Epithelial cell of prostate (primary cell): ENCODE results near the gene ZNF319.
"Not testable (repeated sequence)": the region's sequence is repeated elsewhere in the genome, so short reads cannot be mapped to it uniquely, and the experiment has no call there.

ENCODE experiments used
- DNase-seq: peaks from one replicate; pipeline ENCODE4 v3.0.0-alpha.2; 2011; ENCODE audit warnings: low read depth, low spot score
- H3K27ac ChIP-seq: fragments of 450-650 bp; 2 replicates; pipeline ENCODE4 v1.5.1; 2017; ENCODE audit warnings: mild to moderate bottlenecking

The ZNF319 gene

DNA sequence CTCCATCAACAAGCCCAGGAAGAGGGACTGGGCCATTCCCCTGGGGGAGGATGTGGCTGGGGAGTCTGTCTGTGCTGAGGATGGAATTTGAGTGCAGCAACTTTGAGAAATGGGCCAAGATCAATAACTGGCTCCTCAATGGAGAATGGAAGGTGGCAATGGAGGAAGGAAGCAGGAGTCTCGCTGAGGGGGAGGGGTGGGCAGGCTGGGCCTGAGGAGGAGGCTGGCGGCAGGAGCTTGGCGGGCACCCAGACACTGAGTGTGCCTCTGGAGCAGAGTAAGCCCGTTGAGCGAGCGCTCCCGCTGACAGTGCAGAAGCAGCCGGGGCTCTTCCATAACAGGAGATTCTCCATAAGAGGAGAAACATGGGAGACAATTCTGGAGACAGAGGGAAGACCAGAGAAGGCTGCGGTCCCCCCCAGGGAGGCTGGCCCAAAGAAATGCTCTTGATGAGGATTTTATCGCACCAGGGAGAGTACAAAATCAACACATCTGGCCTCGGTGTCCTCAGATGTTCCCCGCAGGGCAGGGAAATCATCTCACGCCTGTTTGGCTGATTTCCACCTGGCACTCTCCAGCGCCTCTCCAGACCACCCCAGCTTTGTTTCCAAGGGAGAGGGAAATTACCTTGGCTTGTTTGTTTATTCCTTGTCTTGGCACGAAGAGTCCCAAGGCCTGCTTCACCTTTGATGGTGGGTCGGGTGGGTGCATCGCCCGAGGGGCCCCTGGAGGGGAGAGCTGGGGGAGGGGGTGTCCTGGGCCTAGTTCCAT is 22.3 kb upstream of the ZNF319 start:
- DNase-seq = peak; percentile 26
- peak overlapping the region; percentile 73 for H3K27ac ChIP-seq

DNA sequence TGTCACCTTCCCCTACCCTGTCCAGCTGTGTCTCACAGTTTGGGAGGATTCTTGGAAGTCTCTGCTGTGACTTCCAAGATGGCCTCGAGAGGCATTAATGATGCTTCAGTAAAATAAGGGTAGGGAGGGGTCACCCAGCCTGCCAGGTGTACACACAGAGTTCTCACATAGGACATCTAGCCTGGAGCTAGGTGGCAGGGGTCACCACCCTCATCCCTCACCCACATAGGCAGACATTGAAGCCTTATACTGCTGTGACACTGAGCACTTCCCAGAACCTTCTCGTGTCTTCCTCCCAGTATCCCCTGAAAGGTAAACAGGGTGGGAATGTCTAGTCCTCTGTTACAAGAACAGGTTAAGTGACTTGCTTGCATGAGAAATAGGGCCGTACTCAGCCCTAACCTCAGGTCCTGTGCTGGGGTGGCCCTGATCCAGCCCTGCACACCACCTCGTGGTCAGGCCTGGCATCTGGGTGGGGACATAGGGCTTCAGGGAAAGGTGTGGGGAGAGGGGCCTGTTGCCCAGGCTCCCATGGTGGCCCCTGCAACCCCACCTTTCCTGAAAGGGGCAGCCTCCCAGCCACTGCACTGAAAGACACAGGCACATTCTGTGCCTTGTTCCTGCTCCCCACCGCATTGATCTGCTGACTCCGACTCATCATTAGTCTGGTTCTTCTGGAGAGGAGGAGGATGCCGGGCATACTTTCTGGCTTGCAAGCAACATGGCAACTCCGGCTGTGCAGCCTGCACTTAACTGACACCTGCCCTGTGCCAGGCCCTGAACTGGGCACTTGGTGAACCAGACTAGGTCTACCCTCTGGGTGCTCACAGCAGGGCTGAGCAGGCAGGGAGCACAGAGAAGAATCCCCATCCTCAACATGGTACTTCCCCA is 21.4 kb upstream of the ZNF319 start:
- peak; percentile 49 for DNase-seq
- H3K27ac ChIP-seq = peak overlapping the region; percentile 73

DNA sequence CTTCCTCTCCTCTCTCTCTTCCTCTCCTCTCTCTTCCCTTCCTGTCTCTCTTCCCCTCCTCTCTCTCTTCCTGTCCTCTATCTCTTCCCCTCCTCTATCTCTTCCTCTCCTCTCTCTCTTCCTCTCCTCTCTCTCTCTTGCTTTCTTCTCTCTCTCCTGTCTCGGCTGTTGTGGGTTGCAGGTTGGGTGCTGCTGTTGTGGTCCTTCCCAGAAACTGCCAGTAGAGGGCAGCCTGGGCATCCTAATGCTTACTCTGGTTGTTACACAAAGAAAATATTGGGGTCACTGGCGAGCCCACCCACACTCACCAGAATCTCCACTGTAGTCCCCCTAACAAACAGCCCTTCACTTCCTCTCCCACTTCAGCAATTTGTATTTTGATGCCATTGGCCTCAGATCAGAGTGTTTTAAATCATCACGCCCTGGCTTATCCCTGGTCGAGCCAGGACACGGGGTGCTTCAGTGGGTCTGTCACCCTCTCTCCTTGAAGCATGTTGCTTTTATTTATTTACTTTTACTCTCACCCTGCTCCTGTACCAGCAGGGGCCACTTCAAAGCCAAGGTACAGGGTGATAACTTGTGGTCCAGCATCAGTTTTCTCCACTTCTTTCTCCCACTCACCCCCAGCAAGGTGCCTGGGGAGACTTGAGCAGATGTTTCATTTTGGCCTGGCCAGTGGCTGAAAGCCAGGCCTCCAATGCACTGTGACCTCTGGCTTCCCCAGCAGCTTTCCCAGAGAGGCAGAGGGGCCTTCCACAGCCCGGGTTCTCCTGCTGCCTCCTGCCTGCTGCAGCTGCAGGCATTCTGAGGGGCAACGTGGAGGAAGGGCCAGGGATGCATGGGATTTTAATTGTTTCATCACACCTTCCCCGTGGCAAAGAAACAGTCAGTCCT is 20.4 kb upstream of the ZNF319 start:
- DNase-seq = no peak
- H3K27ac ChIP-seq = peak overlapping the region; percentile 73

DNA sequence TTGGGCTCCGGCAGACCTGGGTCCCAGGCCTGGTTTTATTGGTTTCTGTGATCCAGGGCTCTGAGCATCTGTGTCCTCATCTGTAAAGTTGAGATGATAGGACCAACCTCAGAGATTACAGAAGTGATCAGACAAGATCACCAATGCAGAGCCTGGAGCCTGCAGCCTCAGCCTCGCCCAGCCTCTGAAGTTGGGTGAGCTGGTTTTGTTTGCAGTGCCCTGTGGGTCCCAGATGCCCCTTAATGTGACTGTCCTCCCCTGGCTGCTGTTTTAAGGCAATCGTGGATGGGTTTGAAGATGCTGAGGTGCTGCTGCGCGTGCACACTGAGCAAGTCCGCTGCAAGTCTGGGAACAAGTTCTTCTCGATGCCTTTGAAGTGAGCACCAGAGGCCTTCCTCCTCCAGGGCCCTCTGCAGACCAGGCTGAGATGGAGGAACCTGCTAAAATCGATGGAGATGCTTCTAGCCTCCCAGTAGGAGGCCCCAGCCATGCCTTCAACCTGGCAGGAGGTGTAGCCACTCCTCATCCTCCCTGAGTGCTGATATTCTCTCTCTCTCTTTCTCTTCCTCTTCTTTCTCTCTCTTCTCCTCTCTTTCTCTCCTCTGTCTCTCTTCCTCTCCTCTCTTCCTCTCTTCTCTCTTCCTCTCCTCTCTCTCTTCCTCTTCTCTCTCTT is 19.5 kb upstream of the ZNF319 start:
- no peak for DNase-seq
- no peak overlapping the region for H3K27ac ChIP-seq

DNA sequence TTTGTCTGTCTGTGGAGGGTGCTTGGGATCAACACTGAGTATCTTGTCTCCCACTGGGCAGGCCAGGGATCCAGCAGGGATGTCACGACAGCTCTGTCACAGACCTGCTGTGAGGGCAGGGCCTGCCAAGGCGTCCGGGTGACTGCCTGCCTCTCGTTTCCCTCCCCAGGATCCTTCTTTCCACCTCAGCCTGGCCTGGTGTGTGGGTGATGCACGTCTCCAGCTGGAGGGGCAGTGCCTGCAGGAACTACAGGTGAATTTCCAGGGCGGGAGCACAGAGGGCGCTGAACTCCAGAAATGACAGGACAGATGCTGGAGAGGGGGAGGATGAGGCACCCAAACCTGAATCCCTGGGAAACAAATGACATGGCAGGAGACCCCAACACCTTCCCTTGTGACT is 18.3 kb upstream of the ZNF319 start:
- DNase-seq = no peak
- no peak overlapping the region for H3K27ac ChIP-seq

DNA sequence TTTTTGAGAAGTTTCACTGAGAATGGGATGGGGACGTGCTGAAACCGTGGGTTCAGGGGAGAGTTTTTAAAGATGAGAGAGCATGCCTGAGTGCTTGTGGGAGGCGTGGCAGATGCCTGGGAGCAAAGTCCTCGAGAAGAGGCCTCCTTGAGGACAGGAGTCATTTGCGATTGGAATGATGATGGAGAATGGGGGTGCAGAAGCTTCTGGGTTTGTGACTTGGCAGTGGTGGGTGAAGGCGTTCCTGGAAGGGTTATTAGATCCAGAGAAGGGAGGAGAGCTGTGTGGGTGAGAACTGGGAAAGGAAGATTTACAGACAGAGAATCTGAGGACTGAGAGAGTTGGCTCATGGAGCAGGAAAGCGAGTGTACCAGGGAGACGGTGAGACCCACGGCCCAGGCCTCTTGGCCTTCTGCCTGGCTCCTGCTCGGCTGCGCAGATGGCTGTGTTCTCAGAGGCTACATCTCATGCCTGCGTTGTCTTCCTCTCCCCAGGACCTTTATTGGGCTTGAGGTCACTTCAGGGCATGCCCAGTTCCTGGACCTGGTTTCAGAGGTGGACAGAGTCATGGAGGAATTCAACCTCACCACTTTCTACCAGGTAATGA is 16.5 kb upstream of the ZNF319 start:
- DNase-seq = no peak
- no peak overlapping the region for H3K27ac ChIP-seq

DNA sequence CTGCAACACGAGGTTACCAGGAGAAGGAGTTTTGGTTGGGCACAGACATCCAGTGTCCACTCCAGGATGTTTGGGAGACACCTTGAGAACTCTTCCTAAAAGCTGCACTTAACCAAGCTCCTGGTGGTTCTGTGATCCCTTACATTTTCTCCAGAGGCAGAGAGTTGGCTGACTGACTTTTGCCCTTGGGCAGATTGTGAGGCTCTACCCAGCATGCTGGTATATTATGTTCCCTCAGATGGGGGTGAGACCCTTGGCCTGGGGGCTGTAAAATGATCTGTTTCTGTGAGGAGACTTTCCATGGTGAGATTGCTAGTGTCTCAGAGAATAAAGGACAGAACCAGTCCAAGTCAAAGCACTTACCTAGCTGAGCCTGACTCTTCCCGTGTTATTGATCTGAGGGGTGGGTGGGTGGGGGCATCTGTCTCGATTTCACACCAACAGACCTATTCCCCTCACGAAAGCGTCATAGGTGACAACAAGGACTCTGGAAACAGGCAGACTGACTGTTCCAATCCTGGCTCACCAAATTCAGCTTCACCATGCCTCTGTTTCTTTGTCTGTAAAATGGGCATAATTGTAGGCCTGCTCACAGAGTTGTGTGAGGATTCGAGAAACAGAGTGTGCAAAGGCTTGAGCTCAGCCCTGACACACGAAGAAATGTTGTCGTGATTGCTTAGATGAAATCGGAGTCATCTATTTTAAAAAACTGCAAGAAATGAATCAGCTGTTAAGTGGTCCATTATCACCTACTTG is 12.9 kb upstream of the ZNF319 start:
- DNase-seq = no peak
- no peak overlapping the region for H3K27ac ChIP-seq

DNA sequence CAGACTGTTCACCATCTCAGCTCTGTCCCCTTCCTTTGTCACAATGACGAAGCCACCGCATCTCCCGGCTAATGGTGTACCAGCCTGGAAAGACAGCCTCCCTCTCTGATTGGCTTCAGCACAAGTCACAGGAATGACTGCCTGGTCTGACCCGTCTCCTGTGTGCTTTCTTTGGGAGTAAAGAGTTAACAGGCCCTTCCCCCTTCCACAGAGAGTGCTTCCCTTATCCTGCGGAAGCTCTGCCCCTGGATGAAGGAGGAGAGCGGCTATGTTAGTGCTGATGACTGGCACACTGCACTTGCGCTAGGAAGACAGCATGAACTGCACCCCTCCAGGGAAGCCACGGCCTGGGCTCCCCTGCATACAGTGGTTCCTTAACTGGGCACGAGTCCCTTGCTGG is 12.0 kb upstream of the ZNF319 start:
- H3K27ac ChIP-seq = no peak overlapping the region
- no peak for DNase-seq

DNA sequence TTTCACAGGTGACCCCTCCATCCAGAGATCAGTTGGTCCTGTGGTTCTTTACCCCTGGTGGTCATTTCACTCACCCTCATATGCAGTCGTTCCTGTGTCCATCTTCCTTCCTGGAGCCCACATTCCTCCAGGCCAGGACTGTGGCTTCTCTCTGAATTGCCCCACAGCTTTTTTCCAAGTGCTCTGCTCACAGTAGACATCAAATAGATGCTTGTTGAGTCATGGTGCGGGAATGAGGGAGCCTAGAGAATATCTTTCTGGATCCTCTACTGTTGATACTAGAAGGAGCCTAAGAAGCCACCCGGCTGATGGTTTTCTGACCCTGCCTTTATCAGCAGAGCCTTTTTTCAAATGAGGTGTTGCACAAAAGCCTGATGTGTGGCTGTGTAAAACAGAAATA is 11.2 kb upstream of the ZNF319 start:
- no peak for DNase-seq
- H3K27ac ChIP-seq = no peak overlapping the region

DNA sequence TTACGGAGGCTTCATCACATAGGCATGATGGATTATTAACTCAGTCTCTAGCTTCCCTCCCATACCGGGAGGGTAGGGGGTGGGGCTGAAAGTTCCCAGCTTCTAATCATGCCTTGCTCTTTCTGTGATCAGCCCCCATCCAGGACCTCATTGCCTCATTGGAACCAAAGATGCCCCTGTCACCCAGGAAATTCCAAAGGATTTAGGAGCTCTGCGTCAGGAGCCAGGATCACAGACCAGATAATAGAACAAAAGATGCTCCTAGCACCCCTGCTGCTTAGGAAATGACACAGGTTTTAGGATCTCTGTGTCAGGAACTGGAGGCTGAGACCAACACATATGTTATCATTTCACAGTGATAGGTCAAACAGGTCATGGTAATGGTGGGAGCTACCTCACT is 10.4 kb upstream of the ZNF319 start:
- no peak overlapping the region for H3K27ac ChIP-seq
- no peak for DNase-seq

DNA sequence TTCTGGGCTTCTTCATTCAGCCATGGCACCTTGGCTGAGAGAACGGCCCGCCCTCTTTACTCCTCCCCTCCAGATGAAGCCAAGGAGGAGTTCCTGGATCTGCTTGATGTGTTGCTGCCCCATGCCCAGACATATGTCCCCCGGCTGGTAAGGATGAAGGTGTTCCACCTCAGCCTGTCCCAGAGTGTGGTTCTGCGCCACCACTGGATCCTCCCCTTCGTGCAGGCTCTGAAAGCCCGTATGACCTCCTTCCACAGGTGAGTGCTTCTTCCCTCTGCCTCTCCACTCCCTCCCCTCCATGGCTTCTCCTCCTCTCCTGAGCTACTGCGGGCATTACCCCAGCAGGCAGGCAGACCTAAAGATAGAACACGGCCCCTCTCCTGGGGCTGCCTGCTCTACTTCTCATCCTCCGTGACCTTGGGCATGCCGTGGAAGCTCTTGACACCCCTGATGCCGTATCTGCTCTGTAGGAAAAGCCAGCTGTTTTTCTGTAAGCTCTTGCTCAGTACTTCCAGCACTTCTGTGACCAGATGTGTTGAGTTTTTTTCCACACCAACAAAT is 9.5 kb upstream of the ZNF319 start:
- DNase-seq = no peak
- H3K27ac ChIP-seq = no peak overlapping the region

DNA sequence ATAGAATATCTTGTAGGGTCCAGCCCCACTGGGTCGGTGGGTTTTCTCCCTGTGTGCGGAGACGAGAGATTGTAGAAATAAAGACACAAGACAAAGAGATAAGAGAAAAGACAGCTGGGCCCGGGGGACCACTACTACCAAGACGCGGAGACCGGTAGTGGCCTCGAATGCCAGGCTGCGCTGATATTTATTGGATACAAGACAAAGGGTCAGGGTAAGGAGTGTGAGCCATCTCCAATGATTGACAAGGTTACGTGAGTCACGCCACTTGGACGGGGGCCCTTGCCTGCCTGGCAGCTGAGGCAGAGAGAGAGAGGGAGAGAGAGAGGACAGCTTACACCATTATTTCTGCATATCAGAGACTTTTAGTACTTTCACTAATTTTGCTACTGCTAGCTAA is 4.3 kb upstream of the ZNF319 start:
- DNase-seq, H3K27ac ChIP-seq: not testable (repeated sequence)

DNA sequence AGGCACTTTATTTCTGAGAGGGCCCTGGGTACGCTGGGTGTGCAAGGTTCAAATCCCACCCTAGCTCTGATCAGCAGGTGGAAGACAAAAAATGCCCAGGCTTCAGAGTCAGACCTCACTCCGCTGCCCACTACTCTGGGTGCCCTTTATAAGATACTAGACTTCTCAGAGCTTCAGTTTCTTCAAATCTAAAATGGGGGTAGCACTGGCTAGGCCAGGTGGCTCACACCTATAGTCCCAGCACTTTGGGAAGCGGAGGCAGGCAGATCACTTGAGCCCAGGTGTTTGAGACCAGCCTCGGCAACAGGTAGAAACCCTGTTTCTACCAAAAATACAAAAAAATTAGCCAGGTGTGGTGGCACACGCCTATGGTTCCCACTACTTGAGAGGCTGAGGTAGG is 2.5 kb upstream of the ZNF319 start:
- H3K27ac ChIP-seq = no peak overlapping the region
- DNase-seq = no peak

DNA sequence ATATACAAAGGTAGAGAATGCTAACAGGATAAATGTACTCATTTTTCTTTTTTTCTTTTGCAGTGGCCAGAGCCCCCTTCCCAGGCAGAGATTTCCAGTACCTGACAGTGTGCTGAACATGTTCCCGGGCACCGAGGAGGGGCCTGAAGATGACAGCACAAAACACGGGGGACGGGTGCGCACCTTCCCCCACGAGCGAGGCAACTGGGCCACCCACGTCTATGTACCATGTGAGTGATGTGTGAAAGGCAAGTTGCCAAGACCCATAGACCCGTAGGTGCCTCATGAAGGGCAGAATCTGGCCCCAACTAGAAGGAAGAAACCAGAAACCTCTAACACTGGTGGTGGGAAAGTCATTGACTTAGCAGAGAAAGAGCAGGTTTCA is 1.9 kb upstream of the ZNF319 start:
- no peak overlapping the region for H3K27ac ChIP-seq
- DNase-seq = no peak

DNA sequence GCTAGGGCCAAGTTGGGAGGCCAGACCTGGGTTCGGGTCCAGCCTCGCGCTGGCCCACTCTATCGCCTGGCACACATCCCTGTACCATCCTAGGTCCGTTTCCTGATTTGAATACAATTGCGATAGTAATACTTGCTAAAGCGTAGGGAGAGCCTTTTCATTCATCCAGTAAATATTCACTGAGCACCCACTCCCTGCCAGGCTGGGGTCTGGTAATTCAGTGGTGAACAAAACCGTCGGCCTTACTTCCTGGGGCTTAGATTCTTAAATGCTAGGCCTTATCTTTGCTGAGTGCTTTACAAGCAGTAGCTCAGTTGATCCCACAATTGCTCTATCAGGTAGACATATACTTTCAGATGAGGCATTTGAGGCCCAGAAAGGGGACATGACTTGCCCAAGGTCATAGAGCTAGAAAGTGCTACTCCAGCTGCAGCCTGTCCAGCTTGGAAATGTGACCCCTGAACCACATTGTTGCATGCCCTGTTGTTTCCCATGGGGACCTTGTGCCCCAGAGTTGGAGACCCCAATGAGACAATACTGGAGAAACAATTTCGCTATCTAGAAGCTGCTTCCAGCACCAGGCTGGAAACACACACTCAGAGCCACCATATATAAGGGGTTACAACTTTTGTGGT is 1.4 kb upstream of the ZNF319 start:
- peak overlapping the region; percentile 86 for H3K27ac ChIP-seq

DNA sequence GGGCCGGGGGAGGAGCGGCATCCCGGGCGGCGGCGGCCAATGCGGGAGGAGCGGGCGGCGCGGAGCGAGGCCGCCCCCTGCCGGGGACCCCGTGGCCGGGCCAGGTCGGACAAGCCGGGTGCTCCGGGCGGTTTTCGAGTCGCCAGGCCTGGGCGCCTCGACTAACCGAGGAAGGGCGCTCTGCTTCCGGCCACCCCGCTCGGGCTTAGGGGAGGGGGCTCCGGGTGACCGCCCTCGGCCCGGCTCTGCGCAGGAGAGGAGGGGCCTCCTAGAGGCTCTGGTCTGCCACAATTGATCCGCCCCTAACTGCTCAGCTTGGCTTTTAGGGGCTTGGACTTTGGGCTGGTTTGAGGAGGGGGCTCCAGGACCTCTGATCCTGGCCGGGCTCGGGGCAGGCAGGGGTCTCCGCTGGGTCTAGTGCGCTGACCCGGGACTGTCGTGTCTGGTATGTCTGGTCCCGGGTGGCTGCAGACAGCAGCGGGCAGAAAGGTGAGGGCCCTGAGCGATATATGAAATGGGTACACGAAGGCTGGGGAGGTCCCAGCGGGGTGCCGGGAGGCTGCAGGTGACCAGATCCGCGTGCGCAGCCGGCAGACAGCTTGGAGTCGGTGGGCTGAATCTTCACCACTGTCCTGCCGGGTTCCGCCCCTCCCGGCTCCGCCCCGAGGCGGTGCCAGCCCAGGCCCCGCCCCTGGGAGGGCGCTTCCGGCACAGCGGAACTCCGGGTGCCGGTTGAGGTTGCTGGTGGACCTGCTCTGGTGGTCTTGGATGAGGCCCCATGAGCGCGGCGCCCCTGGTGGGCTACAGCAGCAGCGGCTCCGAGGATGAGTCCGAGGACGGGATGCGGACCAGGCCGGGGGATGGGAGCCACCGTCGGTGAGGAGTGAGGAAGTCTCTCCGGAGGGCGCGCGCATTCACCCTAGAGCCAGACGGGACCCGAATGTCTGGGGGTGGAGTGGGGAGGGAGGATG is 519 bp upstream of the ZNF319 start, which contains the start of gene USB1:
Gene USB1, plus strand, starts transcription at position 702 of the 971 bp plus-strand sequence. Its CDS starts 77 bp downstream, at position 779.
- H3K27ac ChIP-seq = peak within 1 kb of the TSS; percentile 86

More for the DNA sequence above, 1.4 kb upstream of the ZNF319 start:
- DNase-seq = no peak

More for the DNA sequence above, 519 bp upstream of the ZNF319 start, which contains the start of gene USB1:
- DNase-seq = no peak
